C4-2B (cell line): Measurements from ENCODE around the gene ERO1B.

Experiments used
- H3K27ac ChIP-seq: fragments of 450-650 bp; 2 replicates; pipeline ENCODE4 v1.5.1; 2017
- ZFX ChIP-seq: fragments of 450-650 bp; IDR thresholded peaks from 2 replicates; pipeline ENCODE4 v1.6.1; 2017
- TF ChIP-seq, protein P1 (sequence below): fragments of 450-650 bp; conservative IDR thresholded peaks from 2 replicates; pipeline ENCODE4 v1.5.1; 2017; ENCODE audit warnings: mild to moderate bottlenecking

The ERO1B gene

DNA sequence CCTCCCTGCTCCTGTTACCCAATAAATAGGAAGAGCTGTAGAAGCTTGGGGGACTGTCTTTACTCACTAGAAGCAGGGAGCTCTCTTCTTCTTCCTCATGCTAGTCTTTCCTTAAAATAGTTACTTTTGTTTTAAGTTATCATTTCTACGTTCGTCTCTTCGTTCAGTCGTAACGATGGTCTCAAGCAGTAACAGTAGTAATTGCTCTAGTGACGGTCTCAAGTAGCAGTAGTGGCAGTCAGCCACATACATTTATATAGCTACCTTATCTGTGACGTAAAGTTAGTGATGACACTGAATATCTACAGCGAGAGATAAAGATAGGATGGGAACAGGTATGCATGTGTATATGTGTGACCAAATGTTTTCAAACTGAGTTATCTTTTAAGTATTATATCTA lies 15.4 kb upstream of the ERO1B start:
- TF ChIP-seq, protein P1, sequence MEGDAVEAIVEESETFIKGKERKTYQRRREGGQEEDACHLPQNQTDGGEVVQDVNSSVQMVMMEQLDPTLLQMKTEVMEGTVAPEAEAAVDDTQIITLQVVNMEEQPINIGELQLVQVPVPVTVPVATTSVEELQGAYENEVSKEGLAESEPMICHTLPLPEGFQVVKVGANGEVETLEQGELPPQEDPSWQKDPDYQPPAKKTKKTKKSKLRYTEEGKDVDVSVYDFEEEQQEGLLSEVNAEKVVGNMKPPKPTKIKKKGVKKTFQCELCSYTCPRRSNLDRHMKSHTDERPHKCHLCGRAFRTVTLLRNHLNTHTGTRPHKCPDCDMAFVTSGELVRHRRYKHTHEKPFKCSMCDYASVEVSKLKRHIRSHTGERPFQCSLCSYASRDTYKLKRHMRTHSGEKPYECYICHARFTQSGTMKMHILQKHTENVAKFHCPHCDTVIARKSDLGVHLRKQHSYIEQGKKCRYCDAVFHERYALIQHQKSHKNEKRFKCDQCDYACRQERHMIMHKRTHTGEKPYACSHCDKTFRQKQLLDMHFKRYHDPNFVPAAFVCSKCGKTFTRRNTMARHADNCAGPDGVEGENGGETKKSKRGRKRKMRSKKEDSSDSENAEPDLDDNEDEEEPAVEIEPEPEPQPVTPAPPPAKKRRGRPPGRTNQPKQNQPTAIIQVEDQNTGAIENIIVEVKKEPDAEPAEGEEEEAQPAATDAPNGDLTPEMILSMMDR, result no peak
- no peak for TF ChIP-seq ZFX
- H3K27ac ChIP-seq, result no peak overlapping the region

GRCh38 chr1:236292425-236292824 lies 10.7 kb upstream of the ERO1B start:
- no peak overlapping the region for H3K27ac ChIP-seq
- no peak for TF ChIP-seq ZFX
- TF ChIP-seq, protein P1, result no peak

DNA sequence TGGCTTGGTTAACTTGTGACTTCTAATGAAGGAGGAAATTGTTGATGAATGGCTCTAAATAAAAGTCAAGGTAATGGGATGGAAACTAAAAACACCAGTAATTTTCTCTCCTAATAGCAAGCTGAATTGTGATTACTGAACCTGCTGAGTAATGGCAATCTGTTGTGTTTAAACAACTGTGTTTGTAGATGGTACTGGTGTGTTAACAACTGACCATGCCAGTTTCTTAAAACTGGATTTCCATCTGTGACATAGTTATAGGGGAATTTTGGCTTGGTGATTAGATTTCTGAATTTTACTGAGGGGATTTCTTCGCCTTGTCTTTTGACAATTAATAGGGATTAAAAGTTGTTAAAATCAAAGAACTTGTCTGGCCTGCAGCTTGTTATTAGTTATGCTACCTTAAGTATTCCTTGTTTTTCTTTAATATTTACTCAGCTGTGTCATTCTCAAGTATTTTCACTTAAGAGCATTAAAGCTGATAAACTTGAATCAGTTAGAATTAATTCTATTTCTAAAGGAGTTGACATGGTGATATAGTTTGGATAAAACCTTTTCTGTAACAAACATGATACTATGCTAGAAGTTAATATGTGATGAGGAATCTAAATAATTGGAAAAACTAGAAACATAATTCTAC lies 7.9 kb upstream of the ERO1B start:
- no peak overlapping the region for H3K27ac ChIP-seq
- no peak for TF ChIP-seq ZFX
- TF ChIP-seq, protein P1, result no peak

GRCh38 chr1:236288620-236288976 lies 6.8 kb upstream of the ERO1B start:
- TF ChIP-seq, protein P1, result no peak
- no peak for TF ChIP-seq ZFX
- H3K27ac ChIP-seq, result no peak overlapping the region

GRCh38 chr1:236287757-236288619 lies 6.2 kb upstream of the ERO1B start:
- TF ChIP-seq, protein P1, result no peak
- no peak for TF ChIP-seq ZFX
- no peak overlapping the region for H3K27ac ChIP-seq

DNA sequence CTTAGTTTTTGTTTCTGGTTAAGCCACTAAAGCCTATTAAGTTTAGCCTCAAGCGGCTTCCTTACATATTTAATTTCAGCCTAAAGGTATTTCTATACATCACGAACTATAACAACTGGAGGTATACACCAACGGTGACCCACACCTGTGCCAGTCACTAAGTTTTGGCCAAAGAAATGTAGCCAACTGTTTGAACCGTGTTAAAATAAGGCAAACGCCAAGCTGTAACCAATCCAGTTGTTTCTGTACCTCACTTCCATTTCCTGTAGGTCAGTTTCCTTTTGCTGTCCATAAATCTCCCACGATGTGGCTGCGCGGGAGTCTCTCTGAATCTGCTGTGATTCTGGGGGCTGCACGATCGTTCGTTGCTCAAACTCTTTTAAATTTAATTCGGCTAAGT lies 5.6 kb upstream of the ERO1B start:
- TF ChIP-seq, protein P1, result no peak
- no peak for TF ChIP-seq ZFX
- no peak overlapping the region for H3K27ac ChIP-seq

DNA sequence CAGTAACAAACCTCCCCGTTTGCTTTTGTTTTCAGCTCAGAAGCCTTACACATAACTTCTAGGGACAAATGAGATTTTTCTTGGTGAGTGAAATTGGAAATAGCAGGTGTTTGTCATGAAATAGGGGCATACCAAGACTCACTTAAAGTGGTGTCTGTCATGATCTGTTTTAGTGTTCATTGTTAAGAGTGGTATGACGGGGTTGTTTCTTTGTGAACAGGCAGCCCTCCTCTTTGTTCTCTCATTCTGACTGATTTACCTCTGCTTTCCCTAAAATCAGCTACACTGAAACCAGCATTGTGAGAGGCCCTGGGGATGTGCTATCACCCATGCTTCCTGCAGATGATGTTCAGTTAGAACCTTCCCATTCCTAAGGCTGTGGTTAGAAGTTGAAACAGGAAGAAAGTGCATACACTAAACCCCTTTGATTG lies 2.5 kb upstream of the ERO1B start:
- no peak overlapping the region for H3K27ac ChIP-seq
- no peak for TF ChIP-seq ZFX
- TF ChIP-seq, protein P1, result no peak
